A673 (cell line): ENCODE results near the gene ARFGEF2. TPM values are rescaled to one million over a fixed set of nuclear protein-coding genes. Genes with fewer than 3 reads are reported as not detected.
"Not testable (repeated sequence)": the region's sequence is repeated elsewhere in the genome, so short reads cannot be mapped to it uniquely, and the experiment has no call there.

Experiments used
- BruUV-seq: library from RNA; stranded (reverse); fragments of 400-500 nt; replicated peaks from 2 replicates; lab custom pipeline; 2021; lab: Mats Ljungman, UMichigan
- CTCF ChIA-PET: fragments of 300-600 bp; sonication (Branson Sonifier 250); formaldehyde crosslinking; loops from one replicate; lab custom pipeline; 2022; ENCODE audit warnings: antibody characterized with exemption; lab: Charles Lee
- POLR2A ChIA-PET: fragments of 300-600 bp; sonication (Branson Sonifier 250); formaldehyde crosslinking; loops from one replicate; lab custom pipeline; 2022; ENCODE audit warnings: antibody characterized with exemption; ENCODE audit not compliant: low non-redundant PET; lab: Charles Lee
- DNase-seq: peaks from one replicate; pipeline ENCODE4 v3.0.0-alpha.2; 2015; ENCODE audit warnings: low spot score
- H3K27ac ChIP-seq: fragments of 200-600 bp; sonication (generic); 2 replicates; pipeline ENCODE4 v1.5.1; 2016; ENCODE audit warnings: mixed run types, low read depth, mild to moderate bottlenecking, mixed read lengths, antibody characterized with exemption, low read length; ENCODE audit not compliant: poor library complexity, severe bottlenecking
- H3K27me3 ChIP-seq: fragments of 200-600 bp; sonication (generic); replicated peaks from 2 replicates; pipeline ENCODE4 v1.6.1; 2017; ENCODE audit warnings: mixed run types, low read depth, mild to moderate bottlenecking, mixed read lengths, antibody characterized with exemption, low read length; ENCODE audit not compliant: insufficient read depth, poor library complexity
- H3K36me3 ChIP-seq: fragments of 200-600 bp; sonication (generic); 2 replicates; pipeline ENCODE4 v1.6.1; 2016; ENCODE audit warnings: mixed run types, mild to moderate bottlenecking, mixed read lengths, antibody characterized with exemption, low read length; ENCODE audit not compliant: insufficient read depth, poor library complexity, severe bottlenecking
- H3K4me1 ChIP-seq: fragments of 200-600 bp; sonication (generic); 2 replicates; pipeline ENCODE4 v1.6.1; 2017; ENCODE audit warnings: mixed run types, mild to moderate bottlenecking, mixed read lengths, antibody characterized with exemption, low read length; ENCODE audit not compliant: insufficient read depth, poor library complexity, severe bottlenecking
- H3K4me3 ChIP-seq: fragments of 200-600 bp; sonication (generic); 2 replicates; pipeline ENCODE4 v1.5.1; 2016; ENCODE audit warnings: low read depth, mixed run types, mild to moderate bottlenecking, mixed read lengths, low read length; ENCODE audit not compliant: poor library complexity, severe bottlenecking
- H3K9me3 ChIP-seq: fragments of 200-600 bp; sonication (generic); 2 replicates; pipeline ENCODE4 v1.6.1; 2016; ENCODE audit warnings: mixed run types, low read depth, mild to moderate bottlenecking, mixed read lengths, antibody characterized with exemption, low read length; ENCODE audit not compliant: poor library complexity, severe bottlenecking
- CTCF ChIP-seq: fragments of 300-800, 200-600 bp; sonication (generic); conservative IDR thresholded peaks from 2 replicates; pipeline ENCODE4 v1.5.1; 2017; ENCODE audit warnings: low read depth, mild to moderate bottlenecking, antibody characterized with exemption, low read length, moderate library complexity, mixed read lengths
- EZH2 ChIP-seq: fragments of 200-600 bp; sonication (generic); IDR thresholded peaks from 2 replicates; pipeline ENCODE4 v1.6.1; 2017; ENCODE audit warnings: borderline replicate concordance, low read depth, mild to moderate bottlenecking, mixed read lengths, antibody characterized with exemption, low read length; ENCODE audit not compliant: poor library complexity, severe bottlenecking
- intact Hi-C: fragments of 100-400 bp; cut with micrococcal nuclease; formaldehyde crosslinking; loops from one replicate; pipeline ENCODE4 v1.10.0; 2022; ENCODE audit not compliant: unreplicated experiment
- total RNA-seq: library from RNA; stranded (reverse); gene quantifications from 2 replicates; pipeline ENCODE4 v1.2.3, GENCODE V29; 2021

ARFGEF2 gene
- total RNA-seq, 1 experiment from 2014 or later = 26.1 TPM

- H3K4me3 ChIP-seq = no peak overlapping the region
- no TSS peak for BruUV-seq
- TF ChIP-seq CTCF (no peak), EZH2 (no peak)
- ChIA-PET CTCF (interaction anchor here (0.7 kb wide), 1 partner anchor 69 kb away, joined by 4 read pairs; no protein-coding TSS in a partner anchor), POLR2A (no interaction called here)
- no peak for DNase-seq
- H3K27me3 ChIP-seq = no peaks in the 10 kb centered on the region
- peaks cover 91% of the 10 kb centered on the region for H3K36me3 ChIP-seq
- H3K9me3 ChIP-seq = no peaks in the 10 kb centered on the region
- intact Hi-C loops = no loop called here
- H3K4me1 ChIP-seq = no peaks in the 10 kb centered on the region
- no peak overlapping the region for H3K27ac ChIP-seq
Observed at GRCh38 chr20:49063279-49063678, 141.8 kb downstream of the ARFGEF2 start.

GRCh38 chr20:49074521-49074920, 153.0 kb downstream of the ARFGEF2 start:
- Histone ChIP-seq H3K27me3 (no peaks in the 10 kb centered on the region), H3K9me3 (no peaks in the 10 kb centered on the region), H3K36me3 (peaks cover 98% of the 10 kb centered on the region), H3K4me1 (no peaks in the 10 kb centered on the region), H3K27ac (no peak overlapping the region), H3K4me3 (no peak overlapping the region)
- no peak for DNase-seq
- intact Hi-C loops = no loop called here
- no TSS peak for BruUV-seq
- TF ChIP-seq EZH2 (no peak), CTCF (no peak)
- ChIA-PET POLR2A (no interaction called here), CTCF (no interaction called here)

DNA sequence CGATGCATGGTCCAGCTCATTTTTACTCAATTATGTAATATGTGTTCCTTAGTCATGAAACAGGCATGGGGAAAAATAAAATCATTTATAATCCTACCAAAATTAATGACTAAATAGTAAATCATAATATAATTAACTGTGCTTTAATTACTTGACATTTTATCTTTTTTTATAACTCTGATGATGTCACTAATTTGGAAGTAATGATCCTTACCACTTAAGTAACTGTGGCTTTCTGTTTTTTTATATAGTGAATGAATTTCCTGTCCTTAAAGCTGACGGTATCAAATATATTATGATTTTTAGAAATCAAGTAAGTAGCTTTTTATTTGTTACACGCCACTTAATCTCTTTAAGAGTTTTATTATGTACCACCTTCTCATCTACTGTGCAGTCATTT, 156.8 kb downstream of the ARFGEF2 start:
- Histone ChIP-seq H3K9me3 (no peaks in the 10 kb centered on the region), H3K4me3 (no peak overlapping the region), H3K36me3 (peaks cover 98% of the 10 kb centered on the region), H3K4me1 (no peaks in the 10 kb centered on the region), H3K27me3 (no peaks in the 10 kb centered on the region), H3K27ac (no peak overlapping the region)
- no peak for DNase-seq
- no TSS peak for BruUV-seq
- no peak for TF ChIP-seq CTCF
- TF ChIP-seq EZH2 = no peak
- ChIA-PET POLR2A (no interaction called here), CTCF (no interaction called here)
- intact Hi-C loops = no loop called here

GRCh38 chr20:49082295-49082694, 160.8 kb downstream of the ARFGEF2 start:
- POLR2A ChIA-PET = not testable (repeated sequence)

More at GRCh38 chr20:49082295-49082694, 160.8 kb downstream of the ARFGEF2 start:
- intact Hi-C loops, H3K9me3 ChIP-seq, H3K27me3 ChIP-seq, DNase-seq, H3K4me1 ChIP-seq, H3K27ac ChIP-seq, BruUV-seq, H3K4me3 ChIP-seq, CTCF ChIA-PET: not testable (repeated sequence)
- H3K36me3 ChIP-seq = peaks cover 99% of the 10 kb centered on the region
